Progenitor cell of endocrine pancreas (in vitro differentiated cells): Measurements from ENCODE around the gene STARD10. TPM values are rescaled to one million over a fixed set of nuclear protein-coding genes. Genes with fewer than 3 reads are reported as not detected.
"Not testable (repeated sequence)": the region's sequence is repeated elsewhere in the genome, so short reads cannot be mapped to it uniquely, and the experiment has no call there.

ENCODE experiments used
- DNase-seq: peaks from one replicate; pipeline ENCODE4 v3.0.0; 2021; ENCODE audit warnings: low spot score; ENCODE audit not compliant: unreplicated experiment
- H3K27ac Mint-ChIP-seq: 2 replicates; pipeline ENCODE4 v1.8.0; 2021; ENCODE audit warnings: mild to moderate bottlenecking, moderate library complexity, mixed read lengths
- H3K27me3 Mint-ChIP-seq: 2 replicates; pipeline ENCODE4 v1.8.0; 2021; ENCODE audit warnings: mixed read lengths
- H3K36me3 Mint-ChIP-seq: 2 replicates; pipeline ENCODE4 v1.8.0; 2022; ENCODE audit warnings: mixed read lengths; ENCODE audit not compliant: insufficient read depth
- H3K4me1 Mint-ChIP-seq: 2 replicates; pipeline ENCODE4 v1.8.0; 2021; ENCODE audit warnings: low read depth, mixed read lengths
- H3K4me3 Mint-ChIP-seq: 2 replicates; pipeline ENCODE4 v1.8.0; 2021; ENCODE audit warnings: low read depth, mild to moderate bottlenecking, moderate library complexity, mixed read lengths
- H3K9me3 Mint-ChIP-seq: 2 replicates; pipeline ENCODE4 v1.8.0; 2021; ENCODE audit warnings: low read depth, mixed read lengths
- CTCF ChIP-seq: fragments of 200-600 bp; sonication (generic); IDR thresholded peaks from one replicate; pipeline ENCODE4 v1.5.0; 2021; ENCODE audit warnings: antibody characterized with exemption, mild to moderate bottlenecking; ENCODE audit not compliant: unreplicated experiment
- total RNA-seq: library from RNA; stranded (reverse); gene quantifications from 2 replicates; pipeline ENCODE4 v1.2.1, GENCODE V29; 2021

Gene STARD10
- total RNA-seq, 1 donor from 2014 or later = 212 TPM

GRCh38 chr11:72799441-72799840 lies 5.6 kb upstream of the STARD10 start:
- TF ChIP-seq CTCF = no peak
- H3K27me3 Mint-ChIP-seq = no peaks in the 10 kb centered on the region
- no peaks in the 10 kb centered on the region for H3K9me3 Mint-ChIP-seq
- H3K36me3 Mint-ChIP-seq = no peaks in the 10 kb centered on the region
- no peak overlapping the region for H3K4me3 Mint-ChIP-seq
- no peak for DNase-seq
- peaks cover 7% of the 10 kb centered on the region for H3K4me1 Mint-ChIP-seq
- no peak overlapping the region for H3K27ac Mint-ChIP-seq

GRCh38 chr11:72798361-72798760 lies 4.5 kb upstream of the STARD10 start:
- peak overlapping the region; percentile 2 for H3K27ac Mint-ChIP-seq
- peaks cover 12% of the 10 kb centered on the region for H3K4me1 Mint-ChIP-seq
- DNase-seq = no peak
- no peak overlapping the region for H3K4me3 Mint-ChIP-seq
- no peaks in the 10 kb centered on the region for H3K9me3 Mint-ChIP-seq
- TF ChIP-seq CTCF = no peak
- no peaks in the 10 kb centered on the region for H3K27me3 Mint-ChIP-seq
- H3K36me3 Mint-ChIP-seq = no peaks in the 10 kb centered on the region

- H3K4me3 Mint-ChIP-seq = no peak overlapping the region
- peaks cover 13% of the 10 kb centered on the region for H3K4me1 Mint-ChIP-seq
- no peaks in the 10 kb centered on the region for H3K36me3 Mint-ChIP-seq
- H3K9me3 Mint-ChIP-seq = no peaks in the 10 kb centered on the region
- H3K27me3 Mint-ChIP-seq = no peaks in the 10 kb centered on the region
- peak overlapping the region; percentile 99 for H3K27ac Mint-ChIP-seq
- TF ChIP-seq CTCF = no peak
- no peak for DNase-seq
These were observed 797 bp downstream of the STARD10 start for GRCh38 chr11:72793076-72793424.

GRCh38 chr11:72792437-72793021 lies 1.3 kb downstream of the STARD10 start:
- peak overlapping the region; percentile 24 for H3K27ac Mint-ChIP-seq
- no peak overlapping the region for H3K4me3 Mint-ChIP-seq
- no peaks in the 10 kb centered on the region for H3K36me3 Mint-ChIP-seq
- no peak for TF ChIP-seq CTCF
- DNase-seq = no peak
- H3K27me3 Mint-ChIP-seq = no peaks in the 10 kb centered on the region
- no peaks in the 10 kb centered on the region for H3K9me3 Mint-ChIP-seq
- H3K4me1 Mint-ChIP-seq = peaks cover 16% of the 10 kb centered on the region

GRCh38 chr11:72791228-72791627 lies 2.6 kb downstream of the STARD10 start:
- H3K9me3 Mint-ChIP-seq, DNase-seq, H3K4me3 Mint-ChIP-seq, H3K27me3 Mint-ChIP-seq, H3K27ac Mint-ChIP-seq, H3K36me3 Mint-ChIP-seq: not testable (repeated sequence)
- H3K4me1 Mint-ChIP-seq = peaks cover 29% of the 10 kb centered on the region

- no peak overlapping the region for H3K4me3 Mint-ChIP-seq
- peaks cover 37% of the 10 kb centered on the region for H3K4me1 Mint-ChIP-seq
- H3K36me3 Mint-ChIP-seq = no peaks in the 10 kb centered on the region
- DNase-seq = no peak
- H3K27ac Mint-ChIP-seq = no peak overlapping the region
- H3K27me3 Mint-ChIP-seq = no peaks in the 10 kb centered on the region
- no peaks in the 10 kb centered on the region for H3K9me3 Mint-ChIP-seq
- TF ChIP-seq CTCF = no peak
These were observed 4.2 kb downstream of the STARD10 start for GRCh38 chr11:72789493-72790131.
